ENCODE data around the gene SEC24C.

GRCh38 chr10:73790886-73791625, 46.9 kb downstream of the SEC24C start:
- TF ChIP-seq CTCF (IDR thresholded peaks at IDR 0.05), result no peak
- TF ChIP-seq CBX8 (IDR thresholded peaks at IDR 0.05), result no peak
- TF ChIP-seq PBX3 (IDR thresholded peaks at IDR 0.05), result no peak
- TF ChIP-seq PHF8 (IDR thresholded peaks at IDR 0.05; ENCODE audit: borderline replicate concordance, low read depth), result no peak
- TF ChIP-seq REST (IDR thresholded peaks at IDR 0.05), result no peak
- no peak for TF ChIP-seq RAD21 (conservative IDR thresholded peaks at IDR 0.05 in 1 of 2, IDR thresholded peaks at IDR 0.05 in 1 of 2)
- TF ChIP-seq EHMT2 (IDR thresholded peaks at IDR 0.05; ENCODE audit: low read depth), result no peak
- no peak for TF ChIP-seq RCOR1 (IDR thresholded peaks at IDR 0.05; ENCODE audit: low read depth, low read length)
- TF ChIP-seq HDAC2 (IDR thresholded peaks at IDR 0.05), result no peak
